H1 (cell line): ENCODE data around the gene STH. TPM values are rescaled to one million over a fixed set of nuclear protein-coding genes. Genes with fewer than 3 reads are reported as not detected.

Experiments used
- CTCF ChIA-PET: fragments of 300-600 bp; sonication (Branson Sonifier 250); formaldehyde crosslinking; loops from one replicate; lab custom pipeline; 2021; ENCODE audit not compliant: partially characterized antibody; lab: Charles Lee
- POLR2A ChIA-PET: fragments of 300-600 bp; sonication (Branson Sonifier 250); formaldehyde crosslinking; loops from one replicate; lab custom pipeline; 2021; ENCODE audit warnings: inconsistent platforms; ENCODE audit not compliant: partially characterized antibody; lab: Charles Lee
- DNase-seq, 2 experiments: peaks; one replicate each; pipeline versions ENCODE4 v3.0.0 to v3.0.0-alpha.2; 2010 to 2022; ENCODE audit warnings: low spot score in 2 of 2, low read depth in 1 of 2, mixed read lengths in 1 of 2
- FAIRE-seq: peaks from 2 replicates; lab custom pipeline; 2011; peaks lifted over from hg19 to GRCh38; lab: Jason Lieb, UNC
- H2AFZ ChIP-seq: 2 replicates; pipeline ENCODE4 v1.8.1; 2012; ENCODE audit warnings: low read length, inconsistent platforms
- H2AK5ac ChIP-seq: 2 replicates; pipeline ENCODE4 v1.6.1; 2013; ENCODE audit warnings: low read depth, low read length
- H2BK120ac ChIP-seq: replicated peaks from 2 replicates; pipeline ENCODE3; 2013; ENCODE audit warnings: low read depth, low read length, inconsistent platforms
- H2BK12ac ChIP-seq: 2 replicates; pipeline ENCODE4 v1.6.1; 2013; ENCODE audit warnings: low read depth, low read length
- H2BK15ac ChIP-seq: 2 replicates; pipeline ENCODE4 v1.6.1; 2013; ENCODE audit warnings: low read length
- H2BK20ac ChIP-seq: 2 replicates; pipeline ENCODE4 v1.6.1; 2013; ENCODE audit warnings: low read length
- H2BK5ac ChIP-seq: 2 replicates; pipeline ENCODE4 v1.6.1; 2013; ENCODE audit warnings: low read depth, low read length
- H3K14ac ChIP-seq: 2 replicates; pipeline ENCODE4 v1.6.1; 2013; ENCODE audit warnings: inconsistent platforms; ENCODE audit not compliant: insufficient read length
- H3K18ac ChIP-seq: 2 replicates; pipeline ENCODE4 v1.6.1; 2013; ENCODE audit warnings: low read length; ENCODE audit errors: extremely low read depth
- H3K23ac ChIP-seq: 2 replicates; pipeline ENCODE4 v1.6.1; 2013; ENCODE audit warnings: inconsistent platforms; ENCODE audit not compliant: insufficient read length
- H3K23me2 ChIP-seq: 2 replicates; pipeline ENCODE4 v1.6.1; 2013; ENCODE audit warnings: low read depth, low read length
- H3K27ac ChIP-seq: 2 replicates; pipeline ENCODE4 v1.6.1; 2011; ENCODE audit warnings: low read depth, low read length, inconsistent platforms
- H3K27me3 ChIP-seq, 4 experiments: replicated peaks in 1 of 4; 1 replicate in 1 of 4; 2 replicates in 3 of 4; pipeline versions ENCODE4 v1.6.1 to v1.8.1; 2011 to 2013; ENCODE audit warnings: low read length in 3 of 4, mild to moderate bottlenecking in 3 of 4, inconsistent platforms in 2 of 4, mixed read lengths in 2 of 4, moderate library complexity in 1 of 4; ENCODE audit not compliant: control insufficient read depth in 3 of 4, insufficient read depth in 3 of 4; ENCODE audit errors: extremely low read depth in 1 of 4
- H3K36me3 ChIP-seq, 4 experiments: 2 replicates each; pipeline versions ENCODE4 v1.6.1 to v1.8.1; 2011 to 2013; ENCODE audit warnings: mild to moderate bottlenecking in 4 of 4, low read length in 3 of 4, moderate library complexity in 2 of 4, control low read depth in 1 of 4, inconsistent platforms in 1 of 4; ENCODE audit not compliant: insufficient read depth in 4 of 4, control insufficient read depth in 2 of 4
- H3K4ac ChIP-seq: replicated peaks from 2 replicates; pipeline ENCODE3; 2013; ENCODE audit warnings: low read length, low read depth, mixed read lengths, inconsistent platforms; ENCODE audit not compliant: insufficient read length
- H3K4me1 ChIP-seq, 4 experiments: replicated peaks in 1 of 4; 1 replicate in 1 of 4; 2 replicates in 3 of 4; pipeline versions ENCODE4 v1.6.1 to v1.8.1; 2011 to 2013; ENCODE audit warnings: low read length in 3 of 4, inconsistent platforms in 2 of 4, mixed read lengths in 1 of 4; ENCODE audit not compliant: insufficient read depth in 4 of 4, control insufficient read depth in 3 of 4
- H3K4me2 ChIP-seq, 2 experiments: 2 replicates each; pipeline versions ENCODE4 v1.6.1 to v1.8.1; 2011 to 2013; ENCODE audit warnings: low read depth in 2 of 2, low read length in 2 of 2, control low read depth in 1 of 2, inconsistent platforms in 1 of 2, mild to moderate bottlenecking in 1 of 2; ENCODE audit not compliant: insufficient read depth in 1 of 2
- H3K4me3 ChIP-seq, 4 experiments: fragments of 200-600, 300-600 bp in 1 of 4; sonication (generic), shearing (Covaris generic), sonication (Bioruptor Twin) in 1 of 4; 2 replicates each; pipeline versions ENCODE4 v1.5.1 to v1.8.1; 2011 to 2016; ENCODE audit warnings: low read length in 4 of 4, low read depth in 3 of 4, control low read depth in 2 of 4, inconsistent platforms in 2 of 4, mild to moderate bottlenecking in 2 of 4, mixed read lengths in 1 of 4, moderate library complexity in 1 of 4; ENCODE audit not compliant: insufficient read depth in 2 of 4; ENCODE audit errors: extremely low read depth in 1 of 4
- H3K56ac ChIP-seq: replicated peaks from 2 replicates; pipeline ENCODE3; 2013; ENCODE audit warnings: low read depth, mild to moderate bottlenecking, mixed read lengths, low read length, inconsistent platforms; ENCODE audit not compliant: insufficient read length
- H3K79me1 ChIP-seq: 2 replicates; pipeline ENCODE4 v1.6.1; 2013; ENCODE audit warnings: low read depth, low read length, control low read depth
- H3K79me2 ChIP-seq, 2 experiments: 2 replicates each; pipeline versions ENCODE4 v1.6.1 to v1.8.1; 2012 to 2013; ENCODE audit warnings: low read length in 2 of 2, mild to moderate bottlenecking in 2 of 2, inconsistent platforms in 1 of 2; ENCODE audit not compliant: insufficient read depth in 2 of 2, control insufficient read depth in 1 of 2
- H3K9ac ChIP-seq, 4 experiments: replicated peaks in 1 of 4; 1 replicate in 1 of 4; 2 replicates in 3 of 4; pipeline versions ENCODE4 v1.6.1 to v1.8.1; 2011 to 2013; ENCODE audit warnings: low read depth in 3 of 4, low read length in 3 of 4, control low read depth in 2 of 4, mild to moderate bottlenecking in 2 of 4, moderate library complexity in 2 of 4, inconsistent platforms in 1 of 4; ENCODE audit errors: extremely low read depth in 1 of 4
- H3K9me3 ChIP-seq, 2 experiments: 2 replicates each; pipeline versions ENCODE4 v1.6.1 to v1.8.1; 2012 to 2013; ENCODE audit warnings: mild to moderate bottlenecking in 2 of 2, moderate library complexity in 2 of 2, control low read depth in 1 of 2, inconsistent platforms in 1 of 2, low read depth in 1 of 2, low read length in 1 of 2, mixed read lengths in 1 of 2; ENCODE audit not compliant: insufficient read depth in 2 of 2
- H4K20me1 ChIP-seq, 2 experiments: replicated peaks in 1 of 2; 2 replicates each; pipeline versions ENCODE3 to v1.8.1; 2011 to 2013; ENCODE audit warnings: inconsistent platforms in 2 of 2, low read length in 2 of 2, mild to moderate bottlenecking in 1 of 2; ENCODE audit not compliant: insufficient read depth in 2 of 2, control insufficient read depth in 1 of 2
- H4K5ac ChIP-seq: 2 replicates; pipeline ENCODE4 v1.6.1; 2013; ENCODE audit warnings: low read length, low read depth, mixed read lengths, inconsistent platforms; ENCODE audit not compliant: insufficient read length
- H4K8ac ChIP-seq: 2 replicates; pipeline ENCODE4 v1.8.0; 2013; ENCODE audit warnings: mild to moderate bottlenecking, moderate library complexity, low read length, inconsistent platforms; ENCODE audit not compliant: insufficient read depth; ENCODE audit errors: extremely low read depth
- H4K91ac ChIP-seq: replicated peaks from 2 replicates; pipeline ENCODE3; 2013; ENCODE audit warnings: low read length, mixed read lengths, inconsistent platforms; ENCODE audit not compliant: insufficient read length
- CBX5 ChIP-seq: fragments of 300-800, 300-1000 bp; sonication (generic); IDR thresholded peaks from 2 replicates; pipeline ENCODE4 v1.7.1; 2016; ENCODE audit warnings: antibody characterized with exemption, low read length, low read depth
- CEBPB ChIP-seq: IDR thresholded peaks from 2 replicates; pipeline ENCODE4 v1.6.1; 2012; ENCODE audit warnings: low read depth, low read length
- CTBP2 ChIP-seq: IDR thresholded peaks from 2 replicates; pipeline ENCODE4 v1.7.0; 2011; ENCODE audit warnings: borderline replicate concordance, mild to moderate bottlenecking, moderate library complexity, mixed read lengths, low read length; ENCODE audit not compliant: insufficient read depth, insufficient read length
- HDAC2 ChIP-seq, 2 experiments: fragments of 300-600 bp in 1 of 2; sonication (generic) in 1 of 2; IDR thresholded peaks; 2 replicates each; pipeline ENCODE4 v1.6.1; 2011 to 2012; ENCODE audit warnings: low read depth in 2 of 2, low read length in 2 of 2, mild to moderate bottlenecking in 2 of 2, moderate library complexity in 2 of 2, borderline replicate concordance in 1 of 2, inconsistent platforms in 1 of 2
- MAX ChIP-seq: IDR thresholded peaks from 2 replicates; pipeline ENCODE4 v1.6.1; 2012; ENCODE audit warnings: inconsistent platforms
- POU5F1 ChIP-seq: IDR thresholded peaks from 2 replicates; pipeline ENCODE4 v1.6.1; 2011; ENCODE audit warnings: low read depth, mild to moderate bottlenecking, low read length, moderate library complexity
- SIN3A ChIP-seq, 2 experiments: IDR thresholded peaks in 1 of 2; conservative IDR thresholded peaks in 1 of 2; 2 replicates each; pipeline ENCODE4 v1.6.1; 2011 to 2012; ENCODE audit warnings: low read length in 2 of 2, improper control_type of control experiment in 1 of 2, low read depth in 1 of 2, mild to moderate bottlenecking in 1 of 2
- SP2 ChIP-seq: IDR thresholded peaks from 2 replicates; pipeline ENCODE4 v1.6.1; 2012; ENCODE audit warnings: mild to moderate bottlenecking, low read length, inconsistent platforms
- ZNF274 ChIP-seq: IDR thresholded peaks from 2 replicates; pipeline ENCODE4 v1.7.0; 2012; ENCODE audit warnings: low read length, borderline replicate concordance; ENCODE audit errors: extremely low read depth
- WGBS, 2 experiments: shearing (Covaris generic) in 1 of 2; methylation state at CpG; one replicate each; pipeline versions ENCODE4 v1.1.6 to v1.1.7; 2013 to 2015; ENCODE audit warnings: low lambda C conversion rate in 2 of 2, mixed read lengths in 2 of 2, inconsistent platforms in 1 of 2, low coverage in 1 of 2, missing lambda C conversion rate in 1 of 2; ENCODE audit not compliant: insufficient replicate concordance in 2 of 2, insufficient coverage in 1 of 2, insufficient read length in 1 of 2; ENCODE audit errors: extremely low coverage in 1 of 2, missing lambda C conversion rate in 1 of 2; 5-methylcytosine and 5-hydroxymethylcytosine counted together
- polyA plus RNA-seq, 7 experiments: library from polyadenylated mRNA; depleted of rRNA in 3 of 7; stranded (reverse) in 5 of 7; unstranded in 2 of 7; fragments of >200 nt in 5 of 7; fragments of 200-250 nt in 2 of 7; gene quantifications; 1 replicate in 5 of 7; 2 replicates in 1 of 7; 4 replicates in 1 of 7; pipeline versions ENCODE4 v1.2.1 to v1.2.3, GENCODE V29; 2011 to 2013; ENCODE audit warnings: missing spikeins in 2 of 7, mixed read lengths in 2 of 7
- total RNA-seq: library from RNA; stranded (reverse); fragmentation: NEBNext Ultra II Directional; extraction: Animal tissue kit (Norgen Biotek cat#: 25700); gene quantifications from 2 replicates; pipeline ENCODE4 v1.2.1, GENCODE V29; 2021

Gene STH
- total and polyA plus RNA-seq, 2 of the 8 experiments (the other 6 are each of a cell fraction or from before 2014, with no cell fraction given) = not detected

DNA sequence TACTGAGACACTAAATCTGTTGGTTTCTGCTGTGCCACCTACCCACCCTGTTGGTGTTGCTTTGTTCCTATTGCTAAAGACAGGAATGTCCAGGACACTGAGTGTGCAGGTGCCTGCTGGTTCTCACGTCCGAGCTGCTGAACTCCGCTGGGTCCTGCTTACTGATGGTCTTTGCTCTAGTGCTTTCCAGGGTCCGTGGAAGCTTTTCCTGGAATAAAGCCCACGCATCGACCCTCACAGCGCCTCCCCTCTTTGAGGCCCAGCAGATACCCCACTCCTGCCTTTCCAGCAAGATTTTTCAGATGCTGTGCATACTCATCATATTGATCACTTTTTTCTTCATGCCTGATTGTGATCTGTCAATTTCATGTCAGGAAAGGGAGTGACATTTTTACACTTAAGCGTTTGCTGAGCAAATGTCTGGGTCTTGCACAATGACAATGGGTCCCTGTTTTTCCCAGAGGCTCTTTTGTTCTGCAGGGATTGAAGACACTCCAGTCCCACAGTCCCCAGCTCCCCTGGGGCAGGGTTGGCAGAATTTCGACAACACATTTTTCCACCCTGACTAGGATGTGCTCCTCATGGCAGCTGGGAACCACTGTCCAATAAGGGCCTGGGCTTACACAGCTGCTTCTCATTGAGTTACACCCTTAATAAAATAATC, 14.6 kb downstream of the STH start:
- TF ChIP-seq CBX5 = no peak
- no peak for TF ChIP-seq POU5F1
- no peak for TF ChIP-seq CTBP2
- TF ChIP-seq MAX = no peak
- no peak for TF ChIP-seq CEBPB
- no peak for TF ChIP-seq HDAC2 (IDR thresholded peaks at IDR 0.05; ENCODE audit: borderline replicate concordance in 1 of 2, low read depth in 2 of 2, low read length in 2 of 2)
- TF ChIP-seq SP2 = no peak
- no peak for TF ChIP-seq SIN3A (conservative IDR thresholded peaks at IDR 0.05 in 1 of 2, IDR thresholded peaks at IDR 0.05 in 1 of 2; ENCODE audit: low read depth in 1 of 2, low read length in 2 of 2)
- TF ChIP-seq ZNF274 = no peak
- Histone ChIP-seq H3K14ac (no peak overlapping the region), H2BK15ac (no peak overlapping the region), H3K79me2 (no peaks in the 10 kb centered on the region), H4K8ac (no peak overlapping the region; the same call in 1 of the 2 replicates), H3K23me2 (no peaks in the 10 kb centered on the region), H3K4me3 (no peak overlapping the region), H2BK20ac (no peak overlapping the region), H2AFZ (no peak overlapping the region), H4K91ac (no peak overlapping the region), H3K4me1 (no peaks in the 10 kb centered on the region; a peak in 1 of 7 replicates), H3K56ac (no peak overlapping the region), H3K27ac (no peak overlapping the region), H3K9ac (no peak overlapping the region), H2BK12ac (no peak overlapping the region), H3K4me2 (no peak overlapping the region), H4K5ac (no peak overlapping the region), H2BK120ac (no peak overlapping the region), H3K36me3 (no peaks in the 10 kb centered on the region), H3K18ac (no peak overlapping the region), H3K27me3 (no peaks in the 10 kb centered on the region), H4K20me1 (no peaks in the 10 kb centered on the region), H3K4ac (no peak overlapping the region), H2AK5ac (no peak overlapping the region), H3K79me1 (no peaks in the 10 kb centered on the region; the same call in 1 of the 2 replicates), H3K23ac (no peak overlapping the region), H2BK5ac (no peak overlapping the region), H3K9me3 (no peaks in the 10 kb centered on the region)
- CTCF ChIA-PET = interaction anchor here (0.9 to 3.7 kb wide), 6 partner anchors 10 to 195 kb away, joined by 3 to 31 read pairs (median 6); no protein-coding TSS in a partner anchor
- POLR2A ChIA-PET = interaction anchor here (1.6 kb wide), 1 partner anchor 12 kb away, joined by 5 read pairs; no protein-coding TSS in a partner anchor
- WGBS, 2 experiments = 85% methylated on average over 9 of the region's 9 CpGs; no CpG with 5 or more reads in 1 of the 2 experiments
- no peak for FAIRE-seq
- no peak for DNase-seq
